HG03342 (cell line): ENCODE results near the gene SGK2.
"Not testable (repeated sequence)": the region's sequence is repeated elsewhere in the genome, so short reads cannot be mapped to it uniquely, and the experiment has no call there.

Source experiments
- ATAC-seq: cut with Tn5 transposase; IDR thresholded peaks from one replicate; pipeline ENCODE4 v1.9.1; 2021; ENCODE audit warnings: mild to moderate bottlenecking, moderate library complexity; ENCODE audit not compliant: unreplicated experiment

Gene SGK2

GRCh38 chr20:43590392-43591303 lies 31.8 kb downstream of the SGK2 start, which contains the start of gene IFT52:
Gene IFT52 (plus strand): TSS chr20:43590937. CDS start chr20:43594699, 3,762 bp downstream.
- ATAC-seq = peak; percentile 99

GRCh38 chr20:43601960-43602359 lies 43.1 kb downstream of the SGK2 start:
- ATAC-seq = not testable (repeated sequence)

- ATAC-seq = no peak
These were observed 44.3 kb downstream of the SGK2 start for GRCh38 chr20:43603124-43603523.

GRCh38 chr20:43605715-43606114 lies 46.9 kb downstream of the SGK2 start:
- ATAC-seq = no peak

GRCh38 chr20:43607278-43607677 lies 48.5 kb downstream of the SGK2 start:
- not testable (repeated sequence) for ATAC-seq

- no peak for ATAC-seq
These were observed 72.8 kb downstream of the SGK2 start for GRCh38 chr20:43631598-43631997.
